ENCODE results near the gene FOXK2. TPM values are rescaled to one million over a fixed set of nuclear protein-coding genes. Genes with fewer than 3 reads are reported as not detected.
"Not testable (repeated sequence)": the region's sequence is repeated elsewhere in the genome, so short reads cannot be mapped to it uniquely, and the experiment has no call there.

Gene FOXK2
- total RNA-seq, 1 experiment from 2014 or later, result 107 TPM

- CTCF ChIA-PET, result no interaction called here
- POLR2A ChIA-PET (ENCODE audit: low non-redundant PET), result interaction anchor here (0.7 kb wide), 1 partner anchor 54 kb away, joined by 4 read pairs; no protein-coding TSS in a partner anchor
- Histone ChIP-seq H3K4me1 (ENCODE audit: insufficient read depth, low read length, poor library complexity, severe bottlenecking) (no peaks in the 10 kb centered on the region), H3K9me3 (ENCODE audit: low read depth, low read length, poor library complexity, severe bottlenecking) (no peaks in the 10 kb centered on the region), H3K4me3 (ENCODE audit: low read depth, low read length, poor library complexity, severe bottlenecking) (no peak overlapping the region), H3K36me3 (ENCODE audit: insufficient read depth, low read length, poor library complexity, severe bottlenecking) (peaks cover 59% of the 10 kb centered on the region), H3K27ac (ENCODE audit: low read depth, low read length, poor library complexity, severe bottlenecking) (no peak overlapping the region), H3K27me3 (replicated peaks; ENCODE audit: insufficient read depth, low read depth, low read length, poor library complexity) (no peaks in the 10 kb centered on the region)
- no TSS peak for BruUV-seq (replicated peaks)
- DNase-seq (ENCODE audit: low spot score), result no peak
- intact Hi-C loops (cut with micrococcal nuclease; ENCODE audit: unreplicated experiment), result no loop called here
- TF ChIP-seq EZH2 (IDR thresholded peaks at IDR 0.05; ENCODE audit: borderline replicate concordance, low read depth, low read length, poor library complexity, severe bottlenecking) (no peak), CTCF (conservative IDR thresholded peaks at IDR 0.05; ENCODE audit: low read depth, low read length) (no peak)
Observed at GRCh38 chr17:82583720-82584234, 64.2 kb downstream of the FOXK2 start.

GRCh38 chr17:82585935-82586575 lies 66.5 kb downstream of the FOXK2 start:
- H3K4me3 ChIP-seq (ENCODE audit: low read depth, low read length, poor library complexity, severe bottlenecking); BruUV-seq (replicated peaks); POLR2A ChIA-PET (ENCODE audit: low non-redundant PET); H3K27ac ChIP-seq (ENCODE audit: low read depth, low read length, poor library complexity, severe bottlenecking); H3K4me1 ChIP-seq (ENCODE audit: insufficient read depth, low read length, poor library complexity, severe bottlenecking); H3K27me3 ChIP-seq (replicated peaks; ENCODE audit: insufficient read depth, low read depth, low read length, poor library complexity); H3K9me3 ChIP-seq (ENCODE audit: low read depth, low read length, poor library complexity, severe bottlenecking); CTCF ChIA-PET; intact Hi-C loops (cut with micrococcal nuclease; ENCODE audit: unreplicated experiment): not testable (repeated sequence)
- peaks cover 62% of the 10 kb centered on the region for H3K36me3 ChIP-seq (ENCODE audit: insufficient read depth, low read length, poor library complexity, severe bottlenecking)
- peak; percentile 87 for DNase-seq (ENCODE audit: low spot score)

GRCh38 chr17:82586576-82587233 lies 67.2 kb downstream of the FOXK2 start:
- ChIA-PET POLR2A (ENCODE audit: low non-redundant PET) (no interaction called here), CTCF (no interaction called here)
- TF ChIP-seq CTCF (conservative IDR thresholded peaks at IDR 0.05; ENCODE audit: low read depth, low read length) (no peak), EZH2 (IDR thresholded peaks at IDR 0.05; ENCODE audit: borderline replicate concordance, low read depth, low read length, poor library complexity, severe bottlenecking) (no peak)
- H3K4me1 ChIP-seq (ENCODE audit: insufficient read depth, low read length, poor library complexity, severe bottlenecking), result no peaks in the 10 kb centered on the region
- BruUV-seq (replicated peaks), result no TSS peak
- no peaks in the 10 kb centered on the region for H3K9me3 ChIP-seq (ENCODE audit: low read depth, low read length, poor library complexity, severe bottlenecking)
- intact Hi-C loops (cut with micrococcal nuclease; ENCODE audit: unreplicated experiment), result no loop called here
- H3K27ac ChIP-seq (ENCODE audit: low read depth, low read length, poor library complexity, severe bottlenecking), result no peak overlapping the region
- H3K27me3 ChIP-seq (replicated peaks; ENCODE audit: insufficient read depth, low read depth, low read length, poor library complexity), result no peaks in the 10 kb centered on the region
- H3K4me3 ChIP-seq (ENCODE audit: low read depth, low read length, poor library complexity, severe bottlenecking), result no peak overlapping the region
- peaks cover 62% of the 10 kb centered on the region for H3K36me3 ChIP-seq (ENCODE audit: insufficient read depth, low read length, poor library complexity, severe bottlenecking)
- DNase-seq (ENCODE audit: low spot score), result no peak
